ENCODE data around the gene FBF1.
"Not testable (repeated sequence)": the region's sequence is repeated elsewhere in the genome, so short reads cannot be mapped to it uniquely, and the experiment has no call there.

DNA sequence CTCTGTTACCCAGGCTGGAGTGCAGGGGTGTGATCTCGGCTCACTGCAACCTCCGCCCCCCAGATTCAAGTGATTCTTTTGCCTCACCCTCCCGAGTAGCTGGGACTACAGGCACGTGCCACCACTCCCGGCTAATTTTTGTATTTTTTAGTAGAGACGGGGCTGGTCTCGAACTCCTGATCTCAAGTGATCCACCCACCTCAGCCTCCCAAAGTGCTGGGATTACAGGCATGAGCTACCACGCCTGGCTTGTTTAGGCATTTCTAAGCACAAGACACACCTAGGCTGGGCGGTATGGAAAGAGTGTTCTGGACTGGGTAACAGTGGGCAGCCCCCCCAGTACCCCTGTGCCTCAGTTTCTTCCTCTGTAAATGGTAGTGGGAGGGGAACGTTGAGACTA, 70.6 kb downstream of the FBF1 start:
- TF ChIP-seq POLR2A (IDR thresholded peaks at IDR 0.05): not testable (repeated sequence)
- TF ChIP-seq, protein P1, sequence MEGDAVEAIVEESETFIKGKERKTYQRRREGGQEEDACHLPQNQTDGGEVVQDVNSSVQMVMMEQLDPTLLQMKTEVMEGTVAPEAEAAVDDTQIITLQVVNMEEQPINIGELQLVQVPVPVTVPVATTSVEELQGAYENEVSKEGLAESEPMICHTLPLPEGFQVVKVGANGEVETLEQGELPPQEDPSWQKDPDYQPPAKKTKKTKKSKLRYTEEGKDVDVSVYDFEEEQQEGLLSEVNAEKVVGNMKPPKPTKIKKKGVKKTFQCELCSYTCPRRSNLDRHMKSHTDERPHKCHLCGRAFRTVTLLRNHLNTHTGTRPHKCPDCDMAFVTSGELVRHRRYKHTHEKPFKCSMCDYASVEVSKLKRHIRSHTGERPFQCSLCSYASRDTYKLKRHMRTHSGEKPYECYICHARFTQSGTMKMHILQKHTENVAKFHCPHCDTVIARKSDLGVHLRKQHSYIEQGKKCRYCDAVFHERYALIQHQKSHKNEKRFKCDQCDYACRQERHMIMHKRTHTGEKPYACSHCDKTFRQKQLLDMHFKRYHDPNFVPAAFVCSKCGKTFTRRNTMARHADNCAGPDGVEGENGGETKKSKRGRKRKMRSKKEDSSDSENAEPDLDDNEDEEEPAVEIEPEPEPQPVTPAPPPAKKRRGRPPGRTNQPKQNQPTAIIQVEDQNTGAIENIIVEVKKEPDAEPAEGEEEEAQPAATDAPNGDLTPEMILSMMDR (IDR thresholded peaks at IDR 0.05): not testable (repeated sequence)
